Measurements from ENCODE around the gene HCFC1R1. TPM values are rescaled to one million over a fixed set of nuclear protein-coding genes. Genes with fewer than 3 reads are reported as not detected.

HCFC1R1 gene
- total RNA-seq, 2 donors from 2014 or later = 19.9 to 120 TPM

GRCh38 chr16:3010510-3010909 lies 13.2 kb downstream of the HCFC1R1 start:
- H3K36me3 ChIP-seq = no peaks in the 10 kb centered on the region
- DNase-seq (ENCODE audit: low spot score) (no peak), ATAC-seq (ENCODE audit: insufficient number of reproducible peaks, low FRiP score, low read depth) (no peak)
- no peak overlapping the region for H3K27ac ChIP-seq
- H3K4me1 ChIP-seq (ENCODE audit: control insufficient read depth in 1 of 2, low read depth in 2 of 2) = no peaks in the 10 kb centered on the region
- peaks cover 15% of the 10 kb centered on the region for H3K27me3 ChIP-seq (replicated peaks; ENCODE audit: insufficient read depth)
- no peaks in the 10 kb centered on the region for H3K9me3 ChIP-seq
- H3K4me3 ChIP-seq = no peak overlapping the region
- TF ChIP-seq CTCF (IDR thresholded peaks at IDR 0.05) = no peak

- peaks cover 0 to 2% of the 10 kb centered on the region in 2 donors for H3K4me1 ChIP-seq (ENCODE audit: control insufficient read depth in 1 of 2, low read depth in 2 of 2)
- no peak for TF ChIP-seq CTCF (IDR thresholded peaks at IDR 0.05)
- no peaks in the 10 kb centered on the region for H3K36me3 ChIP-seq
- no peak overlapping the region for H3K27ac ChIP-seq
- ATAC-seq (ENCODE audit: insufficient number of reproducible peaks, low FRiP score, low read depth) = no peak
- peaks cover 15% of the 10 kb centered on the region for H3K27me3 ChIP-seq (replicated peaks; ENCODE audit: insufficient read depth)
- no peaks in the 10 kb centered on the region for H3K9me3 ChIP-seq
- no peak for DNase-seq (ENCODE audit: low spot score)
- H3K4me3 ChIP-seq = no peak overlapping the region
Measured at GRCh38 chr16:3009568-3010390, 14.0 kb downstream of the HCFC1R1 start.

- Histone ChIP-seq H3K4me1 (ENCODE audit: control insufficient read depth in 1 of 2, low read depth in 2 of 2) (peaks cover 0 to 2% of the 10 kb centered on the region in 2 donors), H3K4me3 (no peak overlapping the region), H3K27ac (no peak overlapping the region), H3K36me3 (no peaks in the 10 kb centered on the region), H3K27me3 (replicated peaks; ENCODE audit: insufficient read depth) (peaks cover 15% of the 10 kb centered on the region), H3K9me3 (no peaks in the 10 kb centered on the region)
- no peak for DNase-seq (ENCODE audit: low spot score)
- ATAC-seq (ENCODE audit: insufficient number of reproducible peaks, low FRiP score, low read depth) = no peak
- no peak for TF ChIP-seq CTCF (IDR thresholded peaks at IDR 0.05)
Measured at GRCh38 chr16:3008690-3009037, 15.1 kb downstream of the HCFC1R1 start.

GRCh38 chr16:3007957-3008689 lies 15.6 kb downstream of the HCFC1R1 start:
- peaks cover 0 to 2% of the 10 kb centered on the region in 2 donors for H3K4me1 ChIP-seq (ENCODE audit: control insufficient read depth in 1 of 2, low read depth in 2 of 2)
- peak overlapping the region; percentile 4 for H3K4me3 ChIP-seq
- no peak for ATAC-seq (ENCODE audit: insufficient number of reproducible peaks, low FRiP score, low read depth)
- peaks cover 15% of the 10 kb centered on the region for H3K27me3 ChIP-seq (replicated peaks; ENCODE audit: insufficient read depth)
- no peak for TF ChIP-seq CTCF (IDR thresholded peaks at IDR 0.05)
- no peaks in the 10 kb centered on the region for H3K36me3 ChIP-seq
- no peak overlapping the region for H3K27ac ChIP-seq
- no peak for DNase-seq (ENCODE audit: low spot score)
- H3K9me3 ChIP-seq = no peaks in the 10 kb centered on the region

Data from thoracic aorta (tissue), 2 donors.